HUES64 (cell line): ENCODE data around the gene KHDRBS1.
"Not testable (repeated sequence)": the region's sequence is repeated elsewhere in the genome, so short reads cannot be mapped to it uniquely, and the experiment has no call there.

Experiments
- H3K27ac ChIP-seq: 2 replicates; pipeline ENCODE4 v1.7.0; 2013; ENCODE audit warnings: low read depth, low read length, inconsistent platforms
- H3K27me3 ChIP-seq: 2 replicates; pipeline ENCODE4 v1.6.1; 2013; ENCODE audit warnings: mild to moderate bottlenecking, low read length; ENCODE audit not compliant: insufficient read depth
- H3K36me3 ChIP-seq: 2 replicates; pipeline ENCODE4 v1.6.1; 2013; ENCODE audit warnings: mild to moderate bottlenecking, low read length; ENCODE audit not compliant: insufficient read depth
- H3K4me1 ChIP-seq: 2 replicates; pipeline ENCODE4 v1.6.1; 2013; ENCODE audit warnings: mild to moderate bottlenecking, low read length, moderate library complexity; ENCODE audit not compliant: insufficient read depth
- H3K4me3 ChIP-seq: 2 replicates; pipeline ENCODE4 v1.5.1; 2013; ENCODE audit warnings: mild to moderate bottlenecking, low read length, moderate library complexity
- H3K9ac ChIP-seq: 2 replicates; pipeline ENCODE4 v1.6.1; 2013; ENCODE audit warnings: mild to moderate bottlenecking, low read depth, low read length
- H3K9me3 ChIP-seq: 2 replicates; pipeline ENCODE4 v1.6.1; 2013; ENCODE audit warnings: low read depth, low read length; ENCODE audit not compliant: insufficient read depth
- WGBS: fragments of 150-250, 120-280 bp; methylation state at CpG from one replicate; pipeline ENCODE4 v1.1.7; 2013; ENCODE audit warnings: missing lambda C conversion rate; 5-methylcytosine and 5-hydroxymethylcytosine counted together

Gene KHDRBS1

GRCh38 chr1:32065613-32066488, 52.2 kb downstream of the KHDRBS1 start:
- H3K4me3 ChIP-seq, H3K9me3 ChIP-seq, H3K36me3 ChIP-seq, H3K9ac ChIP-seq, H3K27ac ChIP-seq, H3K27me3 ChIP-seq: not testable (repeated sequence)
- peaks cover 28% of the 10 kb centered on the region for H3K4me1 ChIP-seq
- WGBS = 90% methylated on average over 20 of the region's 21 CpGs

- Histone ChIP-seq H3K9me3 (no peaks in the 10 kb centered on the region), H3K4me1 (peaks cover 24% of the 10 kb centered on the region), H3K27me3 (no peaks in the 10 kb centered on the region), H3K4me3 (no peak overlapping the region), H3K9ac (no peak overlapping the region), H3K27ac (no peak overlapping the region; the same call in 1 of the 2 replicates), H3K36me3 (peaks cover 3% of the 10 kb centered on the region)
- 75% methylated on average over 2 of the region's 4 CpGs for WGBS
These were observed 52.8 kb downstream of the KHDRBS1 start for GRCh38 chr1:32066489-32066873.

GRCh38 chr1:32068957-32069588, 55.4 kb downstream of the KHDRBS1 start:
- 83% methylated on average over 5 of the region's 5 CpGs for WGBS

GRCh38 chr1:32071758-32072621, 58.3 kb downstream of the KHDRBS1 start:
- 30% methylated on average over 14 of the region's 14 CpGs for WGBS
- peak overlapping the region; percentile 80 for H3K4me3 ChIP-seq
- peak overlapping the region; percentile 89 for H3K27ac ChIP-seq
- peak overlapping the region; percentile 90 for H3K9ac ChIP-seq
- H3K36me3 ChIP-seq = peaks cover 18% of the 10 kb centered on the region
- no peaks in the 10 kb centered on the region for H3K9me3 ChIP-seq
- H3K4me1 ChIP-seq = peaks cover 20% of the 10 kb centered on the region
- H3K27me3 ChIP-seq = no peaks in the 10 kb centered on the region

More at GRCh38 chr1:32068957-32069588, 55.4 kb downstream of the KHDRBS1 start:
- Histone ChIP-seq H3K9me3 (no peaks in the 10 kb centered on the region), H3K27me3 (no peaks in the 10 kb centered on the region), H3K36me3 (no peaks in the 10 kb centered on the region; the same call in 1 of the 2 replicates), H3K4me1 (peaks cover 20% of the 10 kb centered on the region), H3K27ac (peak overlapping the region; percentile 39; the same call in 1 of the 2 replicates), H3K9ac (no peak overlapping the region), H3K4me3 (no peak overlapping the region)

GRCh38 chr1:32072622-32073298, 59.1 kb downstream of the KHDRBS1 start, which contains the start of gene TMEM39B:
TSS of gene TMEM39B (plus strand) at chr1:32072939. CDS start at chr1:32073048, 109 bp downstream.
- Histone ChIP-seq H3K36me3 (peaks cover 26% of the 10 kb centered on the region), H3K4me1 (peaks cover 20% of the 10 kb centered on the region), H3K9me3 (no peaks in the 10 kb centered on the region), H3K27ac (peak within 1 kb of the TSS; percentile 89), H3K27me3 (no peaks in the 10 kb centered on the region), H3K9ac (peak within 1 kb of the TSS; percentile 90), H3K4me3 (peak within 1 kb of the TSS; percentile 80)
- under 1% methylated on average over 67 of the region's 67 CpGs for WGBS

GRCh38 chr1:32073299-32074229, 59.9 kb downstream of the KHDRBS1 start:
- 45% methylated on average over 28 of the region's 28 CpGs for WGBS
- H3K4me1 ChIP-seq = peaks cover 17% of the 10 kb centered on the region
- H3K4me3 ChIP-seq = peak overlapping the region; percentile 80
- H3K27ac ChIP-seq = no peak overlapping the region
- H3K36me3 ChIP-seq = peaks cover 34% of the 10 kb centered on the region
- no peak overlapping the region for H3K9ac ChIP-seq
- no peaks in the 10 kb centered on the region for H3K9me3 ChIP-seq
- H3K27me3 ChIP-seq = no peaks in the 10 kb centered on the region

GRCh38 chr1:32074841-32075240, 61.2 kb downstream of the KHDRBS1 start:
- Histone ChIP-seq H3K9me3 (no peaks in the 10 kb centered on the region), H3K27ac (no peak overlapping the region), H3K4me3 (no peak overlapping the region), H3K9ac (no peak overlapping the region), H3K36me3 (peaks cover 42% of the 10 kb centered on the region), H3K4me1 (peaks cover 8% of the 10 kb centered on the region), H3K27me3 (no peaks in the 10 kb centered on the region)
- WGBS = 95% methylated on average over 9 of the region's 9 CpGs

- H3K4me1 ChIP-seq = no peaks in the 10 kb centered on the region
- peaks cover 59% of the 10 kb centered on the region for H3K36me3 ChIP-seq
- H3K9ac ChIP-seq = no peak overlapping the region; the same call in 1 of the 2 replicates
- no peak overlapping the region for H3K27ac ChIP-seq
- H3K27me3 ChIP-seq = no peaks in the 10 kb centered on the region
- no peak overlapping the region for H3K4me3 ChIP-seq
- H3K9me3 ChIP-seq = no peaks in the 10 kb centered on the region
- WGBS = 89% methylated on average over 2 of the region's 3 CpGs
These were observed 63.8 kb downstream of the KHDRBS1 start for GRCh38 chr1:32077451-32077850.

- 96% methylated on average over 1 of the region's 1 CpG for WGBS
- H3K4me3 ChIP-seq = no peak overlapping the region
- H3K27ac ChIP-seq = no peak overlapping the region
- H3K36me3 ChIP-seq = peaks cover 65% of the 10 kb centered on the region
- no peaks in the 10 kb centered on the region for H3K27me3 ChIP-seq
- H3K9ac ChIP-seq = no peak overlapping the region
- no peaks in the 10 kb centered on the region for H3K4me1 ChIP-seq
- no peaks in the 10 kb centered on the region for H3K9me3 ChIP-seq
These were observed 68.4 kb downstream of the KHDRBS1 start for GRCh38 chr1:32082022-32082421.

GRCh38 chr1:32086381-32086780, 72.7 kb downstream of the KHDRBS1 start:
- H3K36me3 ChIP-seq = peaks cover 43% of the 10 kb centered on the region
- not testable (repeated sequence) for H3K27ac ChIP-seq, H3K9me3 ChIP-seq, H3K9ac ChIP-seq, H3K27me3 ChIP-seq, H3K4me1 ChIP-seq, H3K4me3 ChIP-seq
- 95% methylated on average over 2 of the region's 2 CpGs for WGBS
